Right lobe of liver (tissue), 4 donors: ENCODE results near the gene CRIP3.

Source experiments
- CTCF ChIP-seq, 4 donors: fragments of 200-600 bp in 3 of 4; fragments of 450-650 bp in 1 of 4; IDR thresholded peaks; one replicate each; pipeline versions ENCODE4 v1.5.1 to v1.8.0; 2016 to 2022; ENCODE audit warnings: antibody characterized with exemption in 4 of 4, mild to moderate bottlenecking in 2 of 4
- POLR2A ChIP-seq: fragments of 450-650 bp; IDR thresholded peaks from one replicate; pipeline ENCODE4 v1.6.1; 2017; ENCODE audit warnings: antibody characterized with exemption, mild to moderate bottlenecking
- donor health status: DM: no; HTN: no; CAD: no.
- donor health status: DM: no; HTN: no; CAD: no.
- donor health status: DM: no; HTN: yes; CAD: no.

GRCh38 chr6:43299338-43300293 is 9.0 kb downstream of the CRIP3 start:
- TF ChIP-seq POLR2A, result no peak
- TF ChIP-seq CTCF (IDR thresholded peaks at IDR 0.05), result peak in 1 of 4 donors; percentile 30
